Trophoblast cell (in vitro differentiated cells and primary cell): ENCODE measurements around the gene ZNF593.
A peak's percentile ranks its signal among the peaks of the same experiment; 100 is the strongest.

Experiments used
- DNase-seq, 2 donors: peaks; one replicate each; pipeline ENCODE4 v3.0.0-alpha.2; 2016
- H2AFZ ChIP-seq: 2 replicates; pipeline ENCODE4 v1.6.1; 2013; ENCODE audit warnings: low read length, moderate library complexity, mild to moderate bottlenecking; ENCODE audit not compliant: insufficient read depth, poor library complexity
- H2AK5ac ChIP-seq: 2 replicates; pipeline ENCODE4 v1.6.1; 2013; ENCODE audit warnings: mild to moderate bottlenecking, low read length
- H2BK120ac ChIP-seq: 2 replicates; pipeline ENCODE4 v1.6.1; 2013; ENCODE audit warnings: low read length, mild to moderate bottlenecking, moderate library complexity; ENCODE audit not compliant: insufficient read depth, poor library complexity
- H2BK12ac ChIP-seq: 2 replicates; pipeline ENCODE4 v1.6.1; 2013; ENCODE audit warnings: mild to moderate bottlenecking, low read length, moderate library complexity
- H2BK5ac ChIP-seq: 2 replicates; pipeline ENCODE4 v1.6.1; 2013; ENCODE audit warnings: low read length, low read depth, moderate library complexity, mild to moderate bottlenecking; ENCODE audit not compliant: poor library complexity
- H3K14ac ChIP-seq: 2 replicates; pipeline ENCODE4 v1.6.1; 2013; ENCODE audit warnings: mild to moderate bottlenecking, low read length
- H3K18ac ChIP-seq: 2 replicates; pipeline ENCODE4 v1.6.1; 2013; ENCODE audit warnings: mild to moderate bottlenecking, low read length
- H3K23ac ChIP-seq: 2 replicates; pipeline ENCODE4 v1.6.1; 2013; ENCODE audit warnings: low read length
- H3K27ac ChIP-seq: 2 replicates; pipeline ENCODE4 v1.5.1; 2013; ENCODE audit warnings: low read depth, mild to moderate bottlenecking, inconsistent platforms, low read length, moderate library complexity
- H3K27me3 ChIP-seq: 2 replicates; pipeline ENCODE4 v1.6.1; 2013; ENCODE audit warnings: inconsistent platforms, mild to moderate bottlenecking, low read length, moderate library complexity; ENCODE audit not compliant: insufficient read depth
- H3K36me3 ChIP-seq, 2 experiments: 1 replicate in 1 of 2; 2 replicates in 1 of 2; pipeline ENCODE4 v1.6.1; 2013; ENCODE audit warnings: low read length in 2 of 2, mild to moderate bottlenecking in 2 of 2, moderate library complexity in 1 of 2; ENCODE audit not compliant: insufficient read depth in 2 of 2, control insufficient read depth in 1 of 2
- H3K4ac ChIP-seq: 2 replicates; pipeline ENCODE4 v1.6.1; 2013; ENCODE audit warnings: low read depth, mild to moderate bottlenecking, low read length, moderate library complexity
- H3K4me1 ChIP-seq, 2 experiments: 1 replicate in 1 of 2; 2 replicates in 1 of 2; pipeline ENCODE4 v1.6.1; 2013; ENCODE audit warnings: low read length in 2 of 2, mild to moderate bottlenecking in 2 of 2, moderate library complexity in 1 of 2; ENCODE audit not compliant: insufficient read depth in 2 of 2, control insufficient read depth in 1 of 2
- H3K4me2 ChIP-seq: 2 replicates; pipeline ENCODE4 v1.6.1; 2013; ENCODE audit warnings: inconsistent platforms, mild to moderate bottlenecking, low read length, moderate library complexity
- H3K4me3 ChIP-seq: 2 replicates; pipeline ENCODE4 v1.5.1; 2013; ENCODE audit warnings: mild to moderate bottlenecking, low read depth, low read length, inconsistent platforms
- H3K79me1 ChIP-seq: one replicate; pipeline ENCODE4 v1.6.1; 2013; ENCODE audit warnings: low read length
- H3K79me2 ChIP-seq: 2 replicates; pipeline ENCODE4 v1.6.1; 2013; ENCODE audit warnings: low read length, mild to moderate bottlenecking; ENCODE audit not compliant: control insufficient read depth, insufficient read depth, poor library complexity
- H3K9ac ChIP-seq: 2 replicates; pipeline ENCODE4 v1.6.1; 2013; ENCODE audit warnings: mild to moderate bottlenecking, low read length
- H3K9me3 ChIP-seq: 2 replicates; pipeline ENCODE4 v1.6.1; 2013; ENCODE audit warnings: low read depth, mild to moderate bottlenecking, control low read depth, inconsistent platforms, low read length; ENCODE audit not compliant: insufficient read depth
- H4K12ac ChIP-seq: 2 replicates; pipeline ENCODE4 v1.6.1; 2013; ENCODE audit warnings: low read depth, mild to moderate bottlenecking, low read length, moderate library complexity
- H4K8ac ChIP-seq: 2 replicates; pipeline ENCODE4 v1.6.1; 2013; ENCODE audit warnings: low read depth, mild to moderate bottlenecking, low read length, moderate library complexity
- H4K91ac ChIP-seq: one replicate; pipeline ENCODE4 v1.6.1; 2013; ENCODE audit warnings: low read depth, mild to moderate bottlenecking, low read length, moderate library complexity
- WGBS: extraction: QIAGEN DNeasy Blood & Tissue Kit; methylation state at CpG from one replicate; pipeline ENCODE4 v1.1.7; 2013; ENCODE audit warnings: missing lambda C conversion rate; ENCODE audit not compliant: insufficient read length, insufficient coverage; ENCODE audit errors: extremely low coverage; 5-methylcytosine and 5-hydroxymethylcytosine counted together

Gene ZNF593

GRCh38 chr1:26166719-26167281, 2.9 kb upstream of the ZNF593 start:
- H3K27ac ChIP-seq = no peak overlapping the region
- H3K4me3 ChIP-seq = no peak overlapping the region
- no peak overlapping the region for H2AFZ ChIP-seq
- no peak overlapping the region for H2AK5ac ChIP-seq
- no peak overlapping the region for H4K8ac ChIP-seq
- no peak overlapping the region for H3K9ac ChIP-seq
- peaks cover 10% of the 10 kb centered on the region for H3K79me1 ChIP-seq
- peaks cover 2% of the 10 kb centered on the region for H3K9me3 ChIP-seq
- H3K79me2 ChIP-seq = peaks cover 6% of the 10 kb centered on the region
- no peak overlapping the region for H3K18ac ChIP-seq
- no peak overlapping the region for H2BK120ac ChIP-seq
- H2BK12ac ChIP-seq = no peak overlapping the region
- no peak overlapping the region for H2BK5ac ChIP-seq
- peaks cover 9% of the 10 kb centered on the region for H3K27me3 ChIP-seq
- no peak for DNase-seq
- H3K23ac ChIP-seq = no peak overlapping the region
- H3K4ac ChIP-seq = no peak overlapping the region
- no peak overlapping the region for H4K91ac ChIP-seq
- H3K4me1 ChIP-seq = peaks cover 10 to 20% of the 10 kb centered on the region in 2 experiments
- H3K36me3 ChIP-seq = peaks cover 7 to 10% of the 10 kb centered on the region in 2 experiments
- H3K14ac ChIP-seq = no peak overlapping the region
- no CpG with 5 or more reads among the region's 4 CpGs for WGBS
- H3K4me2 ChIP-seq = no peak overlapping the region
- H4K12ac ChIP-seq = no peak overlapping the region

- H3K27ac ChIP-seq = peak within 1 kb of the TSS; percentile 11
- no peak within 1 kb of the TSS for H2AK5ac ChIP-seq
- H4K8ac ChIP-seq = peak within 1 kb of the TSS; percentile 90
- H3K4me1 ChIP-seq = peaks cover 10 to 17% of the 10 kb centered on the region in 2 experiments
- peak within 1 kb of the TSS; percentile 76 for H4K91ac ChIP-seq
- peak within 1 kb of the TSS; percentile 74 for H3K4me2 ChIP-seq
- H3K4ac ChIP-seq = peak within 1 kb of the TSS; percentile 37
- H3K79me1 ChIP-seq = peaks cover 10% of the 10 kb centered on the region
- DNase-seq = no peak
- peak within 1 kb of the TSS; percentile 75 for H3K9ac ChIP-seq
- no peaks in the 10 kb centered on the region for H3K27me3 ChIP-seq
- peak within 1 kb of the TSS; percentile 63 for H3K14ac ChIP-seq
- peak within 1 kb of the TSS; percentile 77 for H2AFZ ChIP-seq
- H3K4me3 ChIP-seq = peak within 1 kb of the TSS; percentile 82
- peaks cover 6% of the 10 kb centered on the region for H3K79me2 ChIP-seq
- peaks cover 8 to 11% of the 10 kb centered on the region in 2 experiments for H3K36me3 ChIP-seq
- H3K23ac ChIP-seq = no peak within 1 kb of the TSS
- no peak within 1 kb of the TSS for H2BK5ac ChIP-seq
- no peak within 1 kb of the TSS for H2BK12ac ChIP-seq
- peak within 1 kb of the TSS; percentile 38 for H4K12ac ChIP-seq
- H3K18ac ChIP-seq = peak within 1 kb of the TSS; percentile 79
- H3K9me3 ChIP-seq = no peaks in the 10 kb centered on the region
- no peak within 1 kb of the TSS for H2BK120ac ChIP-seq
- WGBS = no CpG with 5 or more reads among the region's 5 CpGs
Observed at GRCh38 chr1:26168410-26169197, 1.1 kb upstream of the ZNF593 start, which contains the start of gene C1orf232. C1orf232 (minus strand) TSS chr1:26168963; CDS start chr1:26168499, 464 bp downstream.

GRCh38 chr1:26169198-26169554, 532 bp upstream of the ZNF593 start:
- no peak overlapping the region for H3K4ac ChIP-seq
- H3K36me3 ChIP-seq = peaks cover 8 to 11% of the 10 kb centered on the region in 2 experiments
- peaks cover 10% of the 10 kb centered on the region for H3K79me1 ChIP-seq
- H3K4me2 ChIP-seq = peak overlapping the region; percentile 62
- H3K9me3 ChIP-seq = no peaks in the 10 kb centered on the region
- peaks cover 6% of the 10 kb centered on the region for H3K79me2 ChIP-seq
- DNase-seq = no peak
- H3K23ac ChIP-seq = no peak overlapping the region
- no peak overlapping the region for H2AK5ac ChIP-seq
- H2AFZ ChIP-seq = no peak overlapping the region
- H2BK5ac ChIP-seq = no peak overlapping the region
- no peak overlapping the region for H3K27ac ChIP-seq
- no peak overlapping the region for H2BK120ac ChIP-seq
- peaks cover 12 to 16% of the 10 kb centered on the region in 2 experiments for H3K4me1 ChIP-seq
- WGBS = no CpG with 5 or more reads among the region's 4 CpGs
- H4K91ac ChIP-seq = no peak overlapping the region
- H3K14ac ChIP-seq = no peak overlapping the region
- no peaks in the 10 kb centered on the region for H3K27me3 ChIP-seq
- H3K18ac ChIP-seq = no peak overlapping the region
- no peak overlapping the region for H3K9ac ChIP-seq
- H4K8ac ChIP-seq = peak overlapping the region; percentile 15
- H4K12ac ChIP-seq = no peak overlapping the region
- no peak overlapping the region for H2BK12ac ChIP-seq
- H3K4me3 ChIP-seq = no peak overlapping the region

DNA sequence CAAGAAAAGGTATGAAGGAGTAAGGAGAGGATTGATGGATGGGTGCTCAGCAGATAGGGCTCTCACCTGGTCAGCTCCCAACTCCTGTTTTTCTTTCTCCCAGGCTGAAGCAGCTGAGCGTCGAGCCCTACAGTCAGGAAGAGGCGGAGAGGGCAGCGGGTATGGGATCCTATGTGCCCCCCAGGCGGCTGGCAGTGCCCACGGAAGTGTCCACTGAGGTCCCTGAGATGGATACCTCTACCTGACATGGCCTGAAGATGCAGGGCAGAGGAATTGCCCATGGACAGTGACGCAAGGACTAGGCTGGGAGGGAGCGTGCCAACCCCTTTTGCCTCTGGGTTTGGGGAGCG, 739 bp downstream of the ZNF593 start:
- WGBS = no CpG with 5 or more reads among the region's 9 CpGs
- DNase-seq = no peak

More for the DNA sequence above, 739 bp downstream of the ZNF593 start:
- no peak overlapping the region for H2BK12ac ChIP-seq
- peaks cover 5% of the 10 kb centered on the region for H3K79me2 ChIP-seq
- H2AK5ac ChIP-seq = peak overlapping the region; percentile 52
- H3K4me2 ChIP-seq = peak overlapping the region; percentile 74
- no peak overlapping the region for H4K12ac ChIP-seq
- no peaks in the 10 kb centered on the region for H3K9me3 ChIP-seq
- H3K4ac ChIP-seq = peak overlapping the region; percentile 37
- no peak overlapping the region for H2BK5ac ChIP-seq
- H3K4me1 ChIP-seq = peaks cover 6 to 10% of the 10 kb centered on the region in 2 experiments
- peak overlapping the region; percentile 5 for H4K91ac ChIP-seq
- H3K79me1 ChIP-seq = peaks cover 7% of the 10 kb centered on the region
- H3K27ac ChIP-seq = no peak overlapping the region
- no peak overlapping the region for H3K23ac ChIP-seq
- H2BK120ac ChIP-seq = no peak overlapping the region
- H2AFZ ChIP-seq = peak overlapping the region; percentile 11
- H4K8ac ChIP-seq = peak overlapping the region; percentile 90
- no peaks in the 10 kb centered on the region for H3K27me3 ChIP-seq
- peak overlapping the region; percentile 82 for H3K4me3 ChIP-seq
- no peak overlapping the region for H3K14ac ChIP-seq
- H3K9ac ChIP-seq = peak overlapping the region; percentile 75
- H3K18ac ChIP-seq = no peak overlapping the region
- H3K36me3 ChIP-seq = peaks cover 8 to 11% of the 10 kb centered on the region in 2 experiments
